ENCODE data around the gene CAST. TPM values are rescaled to one million over a fixed set of nuclear protein-coding genes. Genes with fewer than 3 reads are reported as not detected.

The CAST gene
- total RNA-seq, 5 donors from 2014 or later (not counting 1 experiment from before 2014, with no cell fraction given) = 166 to 238 (median 191) TPM

GRCh38 chr5:96619946-96620345 lies 42.2 kb upstream of the CAST start:
- Mint-ChIP-seq H3K4me3 (no peak overlapping the region), H3K36me3 (no peaks in the 10 kb centered on the region)

GRCh38 chr5:96624596-96624995 lies 37.6 kb upstream of the CAST start:
- Mint-ChIP-seq H3K9me3 (no peaks in the 10 kb centered on the region), H3K27ac (no peak overlapping the region), H3K4me1 (peaks cover 0 to 8% (median 6%) of the 10 kb centered on the region in 3 donors), H3K36me3 (no peaks in the 10 kb centered on the region), H3K27me3 (peaks cover 0 to 10% of the 10 kb centered on the region in 2 donors), H3K4me3 (no peak overlapping the region)
- H3K36me3 ChIP-seq (ENCODE audit: control insufficient read depth in 2 of 2, extremely low read depth in 1 of 2, insufficient read depth in 1 of 2, low read length in 1 of 2) = no peaks in the 10 kb centered on the region
- ChIA-PET POLR2A (no interaction called here), CTCF (no interaction called here)
- H3K4me1 ChIP-seq (ENCODE audit: control insufficient read depth in 1 of 2, extremely low read depth in 1 of 2, insufficient read depth in 2 of 2, low read length in 2 of 2) = no peaks in the 10 kb centered on the region
- H3K4me3 ChIP-seq (ENCODE audit: control insufficient read depth in 1 of 2, extremely low read depth in 1 of 2, low read length in 1 of 2) = no peak overlapping the region
- no peak overlapping the region for H3K27ac ChIP-seq (ENCODE audit: low read length)
- no peak for ATAC-seq (replicated peaks in 1 of 4)
- no peak for DNase-seq
- WGBS (ENCODE audit: insufficient coverage) = 83% methylated on average over 1 of the region's 3 CpGs
- H3K9me3 ChIP-seq = no peaks in the 10 kb centered on the region
- no peaks in the 10 kb centered on the region for H3K27me3 ChIP-seq (replicated peaks in 1 of 2; ENCODE audit: control insufficient read depth in 2 of 2, extremely low read depth in 1 of 2, insufficient read depth in 2 of 2, low read length in 1 of 2)

More at GRCh38 chr5:96619946-96620345, 42.2 kb upstream of the CAST start:
- H3K9me3 ChIP-seq = no peaks in the 10 kb centered on the region
- no peak overlapping the region for H3K27ac ChIP-seq (ENCODE audit: low read length)
- WGBS (ENCODE audit: insufficient coverage) = 100% methylated on average over 1 of the region's 2 CpGs
- H3K27me3 Mint-ChIP-seq = peaks cover 0 to 14% of the 10 kb centered on the region in 2 donors
- no peak overlapping the region for H3K4me3 ChIP-seq (ENCODE audit: control insufficient read depth in 1 of 2, extremely low read depth in 1 of 2, low read length in 1 of 2)
- DNase-seq = no peak
- POLR2A ChIA-PET = interaction anchor here in 1 of 2 donors (0.6 kb wide), 1 partner anchor 40 kb away, joined by 4 read pairs; no protein-coding TSS in a partner anchor
- peaks cover 0 to 3% (median 0%) of the 10 kb centered on the region in 3 donors for H3K9me3 Mint-ChIP-seq
- H3K27ac Mint-ChIP-seq = no peak overlapping the region
- CTCF ChIA-PET = interaction anchor here in 1 of 2 donors (0.5 to 1.4 kb wide), 2 partner anchors 109 to 524 kb away, joined by 3 to 6 read pairs; no protein-coding TSS in a partner anchor
- ATAC-seq (replicated peaks in 1 of 4) = no peak
- no peaks in the 10 kb centered on the region for H3K4me1 Mint-ChIP-seq
- H3K4me1 ChIP-seq (ENCODE audit: control insufficient read depth in 1 of 2, extremely low read depth in 1 of 2, insufficient read depth in 2 of 2, low read length in 2 of 2) = no peaks in the 10 kb centered on the region
- no peaks in the 10 kb centered on the region for H3K27me3 ChIP-seq (replicated peaks in 1 of 2; ENCODE audit: control insufficient read depth in 2 of 2, extremely low read depth in 1 of 2, insufficient read depth in 2 of 2, low read length in 1 of 2)
- no peaks in the 10 kb centered on the region for H3K36me3 ChIP-seq (ENCODE audit: control insufficient read depth in 2 of 2, extremely low read depth in 1 of 2, insufficient read depth in 1 of 2, low read length in 1 of 2)

- ChIA-PET CTCF (no interaction called here), POLR2A (no interaction called here)
Observed at GRCh38 chr5:96625365-96625764, 36.8 kb upstream of the CAST start.

GRCh38 chr5:96626956-96627355 lies 35.2 kb upstream of the CAST start:
- H3K9me3 Mint-ChIP-seq = no peaks in the 10 kb centered on the region
- CTCF ChIA-PET = no interaction called here

More at GRCh38 chr5:96625365-96625764, 36.8 kb upstream of the CAST start:
- H3K36me3 ChIP-seq (ENCODE audit: control insufficient read depth in 2 of 2, extremely low read depth in 1 of 2, insufficient read depth in 1 of 2, low read length in 1 of 2) = no peaks in the 10 kb centered on the region
- Mint-ChIP-seq H3K4me1 (peaks cover 0 to 8% (median 6%) of the 10 kb centered on the region in 3 donors), H3K27ac (no peak overlapping the region), H3K27me3 (peaks cover 0 to 10% of the 10 kb centered on the region in 2 donors), H3K4me3 (no peak overlapping the region), H3K36me3 (no peaks in the 10 kb centered on the region), H3K9me3 (no peaks in the 10 kb centered on the region)
- no peaks in the 10 kb centered on the region for H3K4me1 ChIP-seq (ENCODE audit: control insufficient read depth in 1 of 2, extremely low read depth in 1 of 2, insufficient read depth in 2 of 2, low read length in 2 of 2)
- H3K9me3 ChIP-seq = no peaks in the 10 kb centered on the region
- H3K4me3 ChIP-seq (ENCODE audit: control insufficient read depth in 1 of 2, extremely low read depth in 1 of 2, low read length in 1 of 2) = no peak overlapping the region
- WGBS (ENCODE audit: insufficient coverage) = 100% methylated on average over 1 of the region's 2 CpGs
- ATAC-seq (replicated peaks in 1 of 4) (no peak), DNase-seq (no peak)
- H3K27ac ChIP-seq (ENCODE audit: low read length) = no peak overlapping the region
- H3K27me3 ChIP-seq (replicated peaks in 1 of 2; ENCODE audit: control insufficient read depth in 2 of 2, extremely low read depth in 1 of 2, insufficient read depth in 2 of 2, low read length in 1 of 2) = no peaks in the 10 kb centered on the region

GRCh38 chr5:96627792-96628398 lies 34.3 kb upstream of the CAST start:
- Mint-ChIP-seq H3K27ac (peak overlapping the region; percentile 70 to 78), H3K4me3 (peak overlapping the region; percentile 22 to 60 (median 30)), H3K27me3 (peaks cover 0 to 10% of the 10 kb centered on the region in 2 donors), H3K9me3 (no peaks in the 10 kb centered on the region), H3K36me3 (no peaks in the 10 kb centered on the region), H3K4me1 (peaks cover 0 to 8% (median 6%) of the 10 kb centered on the region in 3 donors)
- CTCF ChIA-PET = no interaction called here
- peak overlapping the region in 1 of 2 donors; percentile 16 for H3K4me3 ChIP-seq (ENCODE audit: control insufficient read depth in 1 of 2, extremely low read depth in 1 of 2, low read length in 1 of 2)
- POLR2A ChIA-PET = no interaction called here
- DNase-seq (peak in 1 of 35 experiments; percentile 25), ATAC-seq (replicated peaks in 1 of 4) (peak in 2 of 4 experiments; percentile 40 to 53)
- no peaks in the 10 kb centered on the region for H3K9me3 ChIP-seq
- H3K27me3 ChIP-seq (replicated peaks in 1 of 2; ENCODE audit: control insufficient read depth in 2 of 2, extremely low read depth in 1 of 2, insufficient read depth in 2 of 2, low read length in 1 of 2) = no peaks in the 10 kb centered on the region
- no CpG with 5 or more reads among the region's 2 CpGs for WGBS (ENCODE audit: insufficient coverage)
- peak overlapping the region; percentile 37 for H3K27ac ChIP-seq (ENCODE audit: low read length)
- no peaks in the 10 kb centered on the region for H3K36me3 ChIP-seq (ENCODE audit: control insufficient read depth in 2 of 2, extremely low read depth in 1 of 2, insufficient read depth in 1 of 2, low read length in 1 of 2)
- no peaks in the 10 kb centered on the region for H3K4me1 ChIP-seq (ENCODE audit: control insufficient read depth in 1 of 2, extremely low read depth in 1 of 2, insufficient read depth in 2 of 2, low read length in 2 of 2)

More at GRCh38 chr5:96626956-96627355, 35.2 kb upstream of the CAST start:
- H3K4me1 ChIP-seq (ENCODE audit: control insufficient read depth in 1 of 2, extremely low read depth in 1 of 2, insufficient read depth in 2 of 2, low read length in 2 of 2) = no peaks in the 10 kb centered on the region
- ATAC-seq (replicated peaks in 1 of 4) (no peak), DNase-seq (no peak)
- no peaks in the 10 kb centered on the region for H3K9me3 ChIP-seq
- no peak overlapping the region for H3K4me3 ChIP-seq (ENCODE audit: control insufficient read depth in 1 of 2, extremely low read depth in 1 of 2, low read length in 1 of 2)
- Mint-ChIP-seq H3K4me1 (peaks cover 0 to 8% (median 6%) of the 10 kb centered on the region in 3 donors), H3K27me3 (peaks cover 0 to 10% of the 10 kb centered on the region in 2 donors), H3K36me3 (no peaks in the 10 kb centered on the region), H3K27ac (no peak overlapping the region), H3K4me3 (no peak overlapping the region)
- H3K27ac ChIP-seq (ENCODE audit: low read length) = no peak overlapping the region
- H3K36me3 ChIP-seq (ENCODE audit: control insufficient read depth in 2 of 2, extremely low read depth in 1 of 2, insufficient read depth in 1 of 2, low read length in 1 of 2) = no peaks in the 10 kb centered on the region
- no CpG with 5 or more reads among the region's 2 CpGs for WGBS (ENCODE audit: insufficient coverage)
- no peaks in the 10 kb centered on the region for H3K27me3 ChIP-seq (replicated peaks in 1 of 2; ENCODE audit: control insufficient read depth in 2 of 2, extremely low read depth in 1 of 2, insufficient read depth in 2 of 2, low read length in 1 of 2)
- POLR2A ChIA-PET = interaction anchor here in 1 of 2 donors (0.7 kb wide), 1 partner anchor 368 kb away, joined by 3 read pairs; no protein-coding TSS in a partner anchor

GRCh38 chr5:96628406-96628805 lies 33.8 kb upstream of the CAST start:
- no peaks in the 10 kb centered on the region for H3K9me3 ChIP-seq
- Mint-ChIP-seq H3K9me3 (no peaks in the 10 kb centered on the region), H3K27me3 (peaks cover 0 to 6% of the 10 kb centered on the region in 2 donors), H3K4me1 (peaks cover 0 to 8% (median 6%) of the 10 kb centered on the region in 3 donors), H3K36me3 (no peaks in the 10 kb centered on the region), H3K4me3 (no peak overlapping the region), H3K27ac (no peak overlapping the region)
- ChIA-PET CTCF (no interaction called here), POLR2A (no interaction called here)
- no peaks in the 10 kb centered on the region for H3K36me3 ChIP-seq (ENCODE audit: control insufficient read depth in 2 of 2, extremely low read depth in 1 of 2, insufficient read depth in 1 of 2, low read length in 1 of 2)
- H3K27me3 ChIP-seq (replicated peaks in 1 of 2; ENCODE audit: control insufficient read depth in 2 of 2, extremely low read depth in 1 of 2, insufficient read depth in 2 of 2, low read length in 1 of 2) = no peaks in the 10 kb centered on the region
- ATAC-seq (replicated peaks in 1 of 4) = no peak
- peak overlapping the region; percentile 37 for H3K27ac ChIP-seq (ENCODE audit: low read length)
- 100% methylated on average over 1 of the region's 3 CpGs for WGBS (ENCODE audit: insufficient coverage)
- no peak for DNase-seq
- no peaks in the 10 kb centered on the region for H3K4me1 ChIP-seq (ENCODE audit: control insufficient read depth in 1 of 2, extremely low read depth in 1 of 2, insufficient read depth in 2 of 2, low read length in 2 of 2)
- H3K4me3 ChIP-seq (ENCODE audit: control insufficient read depth in 1 of 2, extremely low read depth in 1 of 2, low read length in 1 of 2) = no peak overlapping the region
